Forelimb muscle (tissue), 1 donor: Measurements from ENCODE around the gene ST8SIA5. TPM values are rescaled to one million over a fixed set of nuclear protein-coding genes. Genes with fewer than 3 reads are reported as not detected.

Experiments used
- DNase-seq: peaks from one replicate; pipeline ENCODE4 v3.0.0-alpha.2; 2013; ENCODE audit warnings: low read depth
- polyA plus RNA-seq: library from polyadenylated mRNA; unstranded; fragments of 120-200 nt; gene quantifications from one replicate; pipeline ENCODE4 v1.2.1, GENCODE V29; 2013; ENCODE audit not compliant: insufficient read length

The ST8SIA5 gene
- polyA plus RNA-seq, 1 donor: 7.5 TPM

DNA sequence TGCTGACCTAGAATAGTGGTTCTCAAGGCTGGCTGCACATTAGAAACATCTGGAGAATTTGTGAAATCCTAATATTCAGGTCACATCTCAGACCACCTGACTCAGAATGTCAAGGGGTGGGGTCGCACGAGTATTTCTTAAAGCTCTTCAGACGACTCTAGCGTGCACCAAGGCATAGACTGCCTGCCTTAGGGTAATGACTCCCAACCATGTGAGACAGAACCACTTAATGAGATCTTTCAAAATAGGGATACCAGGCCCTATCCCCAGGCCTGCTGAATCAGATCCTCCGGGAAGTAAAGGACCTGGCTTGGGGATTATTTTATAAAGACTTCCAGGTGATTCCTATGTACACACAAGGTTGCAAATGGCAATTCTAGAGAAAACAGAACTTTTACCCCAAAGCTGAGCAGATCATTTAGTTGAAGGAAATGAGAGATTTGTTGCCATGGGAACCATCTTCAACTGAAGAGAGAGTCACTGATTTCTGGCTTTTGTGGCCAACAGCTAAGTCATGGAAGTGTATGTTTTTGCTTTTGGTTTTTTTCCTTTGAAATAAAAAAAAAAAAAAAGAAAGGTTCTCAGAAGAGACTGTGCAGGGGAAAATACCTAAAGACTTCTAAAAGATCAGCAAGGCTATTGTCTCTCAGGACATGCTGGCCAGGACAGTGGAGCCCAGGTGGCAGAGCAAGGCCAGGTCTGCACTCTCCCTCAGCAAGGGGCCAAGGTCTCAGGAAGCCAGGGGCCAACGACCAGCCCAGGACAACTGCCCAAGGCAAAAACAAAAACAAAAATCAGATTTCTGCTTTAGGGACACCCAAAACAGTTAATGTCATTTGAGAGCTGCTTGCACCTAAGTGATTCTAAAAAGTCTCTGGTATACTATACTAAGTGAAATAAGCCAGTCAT, 84.5 kb downstream of the ST8SIA5 start:
- DNase-seq: no peak

DNA sequence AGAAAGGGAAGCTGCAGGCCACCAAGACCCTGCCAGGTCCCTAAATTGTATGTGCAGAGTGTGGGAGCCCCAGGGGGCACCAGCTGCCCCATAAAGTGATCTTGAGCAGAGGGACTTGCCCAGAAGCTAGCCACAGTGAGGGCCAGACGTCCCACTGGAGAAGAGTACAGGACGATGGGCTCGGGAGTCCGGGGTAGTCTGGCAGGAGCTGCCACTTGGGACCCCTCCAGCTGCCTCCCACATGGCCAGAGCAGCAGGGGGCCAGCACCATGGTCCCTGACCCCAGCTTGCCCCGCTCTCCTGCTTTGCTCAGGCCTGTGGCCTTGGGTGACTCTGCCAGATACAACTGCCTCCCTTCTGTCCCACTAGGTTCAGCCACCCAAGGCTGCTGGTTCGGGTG, 88.2 kb downstream of the ST8SIA5 start:
- DNase-seq: no peak

DNA sequence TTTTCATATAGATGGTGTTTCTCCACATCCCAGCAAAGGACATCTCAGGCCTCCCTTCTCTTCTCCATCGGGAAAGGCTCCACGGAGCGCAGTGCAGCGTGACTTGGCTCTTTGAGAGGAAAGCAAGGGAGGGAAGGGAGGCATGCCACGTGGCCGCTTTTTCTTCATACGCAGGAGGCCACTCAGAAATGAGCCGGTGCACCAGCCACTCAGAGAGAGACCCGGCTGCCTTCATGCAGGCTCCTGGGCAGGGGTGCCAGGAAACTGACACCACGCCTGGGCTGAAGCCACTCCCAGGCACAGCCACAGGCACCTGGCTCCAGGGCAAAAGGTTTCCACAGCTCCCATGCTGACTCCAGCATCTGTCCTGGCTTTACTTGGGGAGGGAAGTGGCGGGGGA, 88.7 kb downstream of the ST8SIA5 start:
- no peak for DNase-seq

DNA sequence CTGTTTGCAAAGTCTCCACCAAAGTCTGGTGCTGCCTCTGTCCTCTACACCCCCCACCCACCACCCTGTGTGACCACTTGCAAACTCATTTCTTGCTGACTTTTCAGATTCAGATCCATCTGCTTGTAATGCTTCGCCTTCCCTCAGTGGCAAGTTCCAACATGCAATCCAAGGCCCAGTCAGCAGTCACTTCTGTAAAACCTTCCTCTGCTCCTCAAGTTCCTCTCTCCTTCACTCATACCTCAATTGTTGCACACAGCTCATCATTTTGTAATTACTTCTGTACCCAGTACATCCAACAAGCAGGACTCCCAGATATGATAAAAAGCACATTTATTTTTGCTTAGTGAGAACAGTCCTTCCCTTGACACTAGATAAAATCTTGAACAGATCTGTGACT, 93.3 kb downstream of the ST8SIA5 start:
- no peak for DNase-seq

DNA sequence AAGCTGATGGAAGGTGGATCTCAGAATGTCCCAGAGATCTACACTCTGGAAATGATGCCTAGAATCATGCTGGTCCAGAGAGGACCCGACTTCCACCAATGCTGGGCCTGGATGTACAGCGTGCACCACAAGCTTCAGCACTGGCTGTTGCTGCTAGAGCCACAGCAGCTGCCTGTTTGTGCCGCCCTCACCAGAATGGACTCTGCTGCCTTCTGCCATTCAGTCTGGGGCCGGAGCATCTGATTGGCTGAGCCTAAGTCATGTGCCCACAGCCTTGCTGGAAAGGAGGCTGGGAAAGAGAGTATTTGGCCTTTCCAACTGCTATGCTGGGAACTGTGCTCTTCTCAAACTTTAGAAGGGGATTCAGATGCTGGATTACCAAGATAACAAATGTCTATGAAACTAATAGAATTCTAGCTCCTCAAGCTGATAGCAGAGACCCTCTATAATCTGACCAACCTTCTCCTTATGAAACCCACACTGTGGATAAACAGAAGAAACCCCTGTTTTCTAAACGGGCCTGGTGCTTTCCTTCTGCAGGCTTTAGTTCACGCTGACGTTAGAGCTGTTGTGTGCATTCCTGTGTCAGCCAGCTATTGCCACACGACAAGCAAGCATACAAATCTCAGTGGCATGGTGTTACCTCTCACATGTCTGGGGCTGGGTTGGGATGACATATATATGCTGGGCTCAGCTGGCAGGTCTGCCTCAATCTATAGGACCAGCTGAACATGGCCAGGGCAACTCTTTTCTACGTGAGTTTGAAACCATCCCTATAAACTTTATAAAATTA, 95.7 kb downstream of the ST8SIA5 start:
- DNase-seq: no peak

DNA sequence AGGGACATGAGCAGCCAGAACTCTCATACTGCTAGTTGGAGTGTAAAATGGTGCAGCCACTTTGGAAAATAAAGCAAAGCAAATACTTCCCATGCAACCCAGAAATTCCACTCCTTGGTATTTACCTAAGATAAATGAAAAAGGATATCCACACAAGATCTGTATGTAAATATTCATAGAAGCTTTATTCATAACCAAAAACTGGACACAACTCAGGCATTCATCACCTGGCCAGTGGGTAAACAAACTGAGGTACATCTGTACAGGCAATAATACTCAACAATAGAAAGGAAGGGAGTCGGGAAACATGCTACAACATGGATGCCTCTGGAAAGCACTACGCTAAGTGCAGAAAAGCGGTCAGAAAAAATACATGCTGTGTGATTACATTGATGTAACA, 97.4 kb downstream of the ST8SIA5 start:
- no peak for DNase-seq

DNA sequence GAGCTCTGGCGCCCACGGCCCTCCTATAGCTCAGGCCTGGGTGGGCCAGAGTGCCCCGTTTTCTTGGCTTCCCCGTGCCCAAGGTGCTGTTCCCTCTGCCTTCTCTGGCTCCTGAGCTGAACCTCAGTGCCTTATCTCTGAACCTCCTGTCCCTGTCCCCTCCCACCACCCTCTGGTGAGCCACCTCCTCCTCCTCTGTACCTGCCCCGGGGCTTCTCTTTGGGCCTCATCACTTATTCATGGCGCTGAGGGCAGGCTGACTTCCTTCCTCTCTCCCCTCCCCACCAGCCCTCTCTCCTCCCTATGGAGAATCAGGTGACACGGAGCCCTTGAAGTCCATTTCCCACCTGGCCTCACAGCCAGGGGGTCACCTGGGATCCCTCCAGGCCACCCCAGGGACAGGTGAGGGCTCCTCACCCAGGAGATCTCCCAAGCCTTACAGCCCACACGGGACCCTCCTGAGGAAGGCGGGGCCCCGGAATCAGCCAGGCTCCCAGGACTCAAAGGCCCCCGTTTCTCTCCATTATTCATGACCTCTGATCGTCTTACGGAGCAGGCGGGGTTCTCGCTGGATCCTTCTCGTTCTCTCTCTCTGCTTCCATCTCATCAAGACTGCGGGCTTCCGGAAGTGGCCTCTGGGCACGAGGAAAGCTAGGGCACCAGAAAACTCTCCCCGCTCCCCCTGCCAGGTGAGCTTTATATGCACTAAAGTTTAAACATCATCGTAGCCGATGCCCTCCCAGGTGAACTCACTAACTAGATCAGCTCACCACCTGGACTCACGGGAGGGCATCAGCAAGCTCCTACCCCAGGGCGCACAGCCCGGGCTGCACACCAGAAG, 99.5 kb downstream of the ST8SIA5 start, which contains the start of gene LOXHD1:
Gene LOXHD1, minus strand, starts transcription at position 106 of the 841 bp plus-strand sequence. CDS start 187 bp downstream, outside the sequence.
- no peak for DNase-seq

DNA sequence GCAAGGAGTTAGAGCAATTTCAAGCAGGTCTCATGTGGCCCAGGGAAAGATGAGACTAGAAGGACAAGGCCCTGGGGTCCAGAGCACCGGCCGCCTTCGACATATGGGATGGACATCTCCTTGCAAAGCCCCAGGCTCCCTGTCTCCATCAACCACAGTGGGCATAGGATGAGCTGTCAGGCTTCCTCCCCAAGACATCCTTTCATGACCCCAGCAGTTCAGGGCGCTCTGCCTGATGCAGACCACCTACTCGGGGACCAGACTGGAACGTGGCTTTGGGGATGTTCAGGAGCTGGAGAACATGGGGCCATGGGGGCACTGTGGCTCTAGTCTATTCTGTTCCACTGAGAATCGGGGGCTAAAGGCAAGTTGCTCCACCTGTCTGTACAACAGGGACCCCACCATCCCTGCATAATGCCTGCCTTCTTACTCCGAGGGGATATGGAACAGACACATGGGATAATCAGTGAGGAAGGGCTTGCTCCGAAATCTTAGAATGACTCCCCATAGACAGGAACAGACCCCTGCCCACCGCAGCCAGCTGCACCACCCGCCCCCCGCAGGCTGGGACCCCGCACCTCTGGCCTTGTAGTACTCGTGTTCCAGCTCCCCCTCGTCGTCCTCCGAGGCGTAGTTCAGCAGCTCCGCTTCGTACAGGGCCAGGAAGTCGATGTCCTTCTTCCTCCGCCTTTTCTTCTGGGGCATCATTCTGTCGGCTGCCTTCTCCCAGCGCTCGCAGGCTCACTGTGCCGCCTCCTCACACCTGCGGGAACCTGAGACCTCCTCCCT, 100.3 kb downstream of the ST8SIA5 start:
- no peak for DNase-seq

DNA sequence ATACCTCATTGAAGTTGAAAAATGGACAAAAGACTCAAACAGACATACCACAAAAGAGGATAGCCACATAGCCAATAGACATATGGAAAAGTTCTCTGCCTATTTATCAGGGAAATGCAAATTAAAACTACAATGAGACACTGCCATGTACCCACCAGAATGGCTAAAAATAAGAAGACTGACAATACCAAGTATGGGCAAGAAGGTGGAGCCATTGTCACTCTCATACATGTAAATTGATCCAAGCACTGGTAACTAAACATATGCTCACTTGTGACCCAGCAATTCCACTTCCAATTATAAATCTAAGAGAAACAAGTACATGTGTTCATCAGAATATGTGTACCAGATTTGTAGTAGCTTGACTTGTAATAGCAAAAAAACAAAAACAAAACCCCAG, 104.5 kb downstream of the ST8SIA5 start:
- no peak for DNase-seq

DNA sequence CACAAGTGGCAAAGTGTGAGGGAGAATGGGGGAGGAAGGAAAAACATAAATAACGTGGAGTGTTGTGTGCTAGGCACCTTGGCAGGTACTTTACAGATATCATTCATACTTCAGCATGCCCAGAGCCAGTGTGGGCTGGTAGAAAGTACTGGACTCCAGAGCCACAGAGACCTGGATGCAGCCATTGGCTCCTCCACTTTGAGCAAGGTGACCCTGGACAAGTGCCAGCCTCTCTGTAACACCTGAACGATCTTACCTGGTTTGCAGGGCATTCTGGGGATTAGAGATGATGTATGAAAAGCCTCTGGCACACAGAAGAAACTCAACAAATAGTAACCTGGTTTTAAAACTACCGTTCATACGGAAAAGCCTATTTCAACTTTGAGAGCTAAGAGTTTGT, 106.2 kb downstream of the ST8SIA5 start:
- no peak for DNase-seq

DNA sequence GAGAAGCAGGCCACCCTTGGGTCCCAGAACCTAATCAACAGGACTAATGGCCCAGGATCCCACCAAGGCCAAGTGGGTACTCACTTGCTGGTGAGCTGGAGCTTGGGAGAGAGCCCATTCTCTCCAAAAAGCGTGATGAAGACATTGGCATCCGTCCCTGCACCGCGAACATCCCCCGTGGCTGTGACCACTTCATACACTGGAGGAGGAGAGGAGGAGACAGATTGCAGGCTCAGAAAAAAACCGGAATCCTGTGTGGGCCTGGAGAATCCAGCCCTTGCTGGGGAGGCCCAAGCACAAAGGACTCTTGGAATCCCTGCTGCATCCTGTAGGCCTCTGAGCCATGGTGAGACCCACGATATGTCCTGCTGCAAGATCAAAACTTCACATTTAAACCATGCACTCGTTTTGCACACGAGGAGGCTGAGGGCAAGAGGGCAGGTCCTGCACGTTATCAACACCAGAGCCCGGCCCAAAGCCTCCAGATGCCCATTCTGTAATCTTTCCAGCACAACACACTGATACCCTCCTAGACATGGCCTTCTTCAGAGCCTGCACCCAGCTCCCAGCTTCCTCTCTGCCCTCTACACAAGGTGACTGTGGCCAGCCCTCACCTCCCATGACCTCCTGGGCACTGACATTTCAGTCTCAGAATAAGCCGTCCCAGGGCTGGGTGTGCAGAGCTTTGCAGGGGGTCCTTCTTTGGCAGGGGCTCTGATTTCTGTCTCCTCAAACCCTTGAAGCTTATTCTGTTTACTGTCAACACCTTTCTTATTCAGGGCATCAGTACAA, 107.6 kb downstream of the ST8SIA5 start:
- DNase-seq: no peak

DNA sequence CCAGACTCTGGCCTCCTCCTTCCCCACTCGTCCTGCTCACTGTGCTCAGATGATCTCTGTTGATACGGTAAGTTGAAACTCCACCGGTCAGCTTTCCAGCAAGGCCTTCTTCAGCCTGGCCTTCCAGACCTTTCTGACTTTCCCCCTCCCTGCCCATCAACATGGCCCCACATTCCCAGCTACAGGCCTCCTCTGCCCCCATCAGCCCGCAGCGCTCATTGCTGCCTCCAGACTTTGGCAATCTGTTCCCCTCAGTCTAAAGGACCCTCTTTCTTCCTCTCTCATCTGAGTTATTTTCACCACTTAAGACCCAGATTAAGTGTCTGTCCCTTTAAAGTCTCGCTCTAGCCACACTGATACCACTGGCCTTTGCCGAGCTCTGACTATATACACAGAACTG, 110.4 kb downstream of the ST8SIA5 start:
- no peak for DNase-seq

DNA sequence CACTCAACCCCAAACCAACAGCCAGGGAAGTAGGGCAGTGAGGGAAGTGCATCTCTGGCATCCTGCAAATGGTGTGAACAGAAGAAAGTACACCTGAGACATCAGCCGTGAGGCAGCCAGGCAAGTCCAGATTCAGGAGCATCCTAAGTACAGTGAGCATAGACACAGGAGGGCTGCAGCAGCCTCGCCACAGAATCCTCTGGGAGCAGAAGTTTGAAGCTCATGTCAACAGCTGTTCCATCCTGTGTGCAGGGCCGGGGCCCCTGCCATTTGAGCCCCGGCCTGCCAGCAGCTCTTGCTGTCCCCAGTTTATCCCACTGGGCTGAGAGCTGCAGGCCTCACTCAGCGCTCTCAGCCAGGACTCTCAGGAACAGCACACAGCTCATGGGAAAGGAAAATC, 114.3 kb downstream of the ST8SIA5 start:
- DNase-seq: no peak

DNA sequence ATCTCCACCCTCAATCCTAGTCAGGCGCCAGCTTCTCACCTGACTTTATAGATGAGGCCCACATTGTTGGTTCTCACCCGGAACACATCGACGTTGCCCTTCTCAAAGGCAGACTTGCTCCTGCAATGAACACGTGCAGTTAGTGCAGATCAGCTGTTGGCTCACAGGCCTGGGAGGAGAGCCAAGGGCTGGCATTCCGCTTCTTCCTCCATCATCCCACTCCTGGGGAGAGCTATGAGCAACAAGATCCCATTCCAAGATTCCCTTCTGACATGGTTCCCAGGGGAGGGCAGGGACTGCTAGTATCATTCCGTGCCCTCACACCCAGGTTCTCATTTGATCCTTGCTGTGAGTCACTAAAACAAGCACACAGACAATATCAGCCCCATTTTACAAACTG, 114.9 kb downstream of the ST8SIA5 start:
- no peak for DNase-seq

DNA sequence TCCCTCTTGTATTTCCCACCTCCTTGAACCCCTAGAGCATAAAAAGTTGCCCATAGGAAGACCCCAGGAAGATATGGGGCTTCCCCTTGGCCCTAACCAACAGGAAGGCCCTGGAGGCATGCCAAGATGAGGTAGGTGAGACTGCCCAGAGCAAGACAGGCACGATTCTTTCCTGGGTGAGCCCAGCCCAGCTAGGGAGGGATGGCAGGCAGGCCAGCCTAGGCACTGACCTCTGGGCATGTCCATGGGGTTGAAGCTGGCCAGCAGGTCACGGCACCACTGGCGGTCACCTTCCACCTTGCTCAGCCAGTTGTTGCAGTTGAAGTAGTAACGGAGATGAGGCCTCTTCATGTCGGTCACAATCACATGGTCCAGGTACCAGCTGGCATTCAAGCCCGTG, 117.5 kb downstream of the ST8SIA5 start:
- DNase-seq: no peak

DNA sequence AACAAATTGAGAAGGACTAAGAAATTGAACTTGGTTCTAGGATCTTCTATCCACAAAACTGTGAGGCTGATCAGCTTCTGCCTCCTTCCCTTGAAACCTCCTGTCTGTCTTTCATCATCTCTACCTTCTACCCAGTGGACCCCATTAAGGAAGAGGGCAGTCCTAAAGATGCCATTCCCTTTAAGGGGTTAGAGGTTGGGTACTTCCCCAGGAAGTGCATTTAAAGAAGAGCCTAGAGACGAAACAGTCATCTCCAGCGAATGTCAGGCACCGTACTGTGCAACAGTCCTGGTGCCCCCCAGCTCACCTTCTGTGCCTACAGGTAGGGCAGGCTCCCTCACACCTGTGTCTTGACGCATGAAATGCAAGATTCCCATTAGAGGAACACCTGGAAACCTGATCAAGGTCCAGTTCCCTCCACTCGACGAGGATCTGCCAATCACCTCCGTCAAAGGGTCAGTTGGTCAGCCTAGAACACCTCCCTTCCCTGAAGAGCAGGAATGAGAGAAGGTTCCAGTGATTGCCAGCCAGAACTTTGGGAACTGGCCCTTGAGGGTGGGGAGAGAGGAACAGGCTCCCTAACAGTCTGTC, 120.7 kb downstream of the ST8SIA5 start:
- no peak for DNase-seq

DNA sequence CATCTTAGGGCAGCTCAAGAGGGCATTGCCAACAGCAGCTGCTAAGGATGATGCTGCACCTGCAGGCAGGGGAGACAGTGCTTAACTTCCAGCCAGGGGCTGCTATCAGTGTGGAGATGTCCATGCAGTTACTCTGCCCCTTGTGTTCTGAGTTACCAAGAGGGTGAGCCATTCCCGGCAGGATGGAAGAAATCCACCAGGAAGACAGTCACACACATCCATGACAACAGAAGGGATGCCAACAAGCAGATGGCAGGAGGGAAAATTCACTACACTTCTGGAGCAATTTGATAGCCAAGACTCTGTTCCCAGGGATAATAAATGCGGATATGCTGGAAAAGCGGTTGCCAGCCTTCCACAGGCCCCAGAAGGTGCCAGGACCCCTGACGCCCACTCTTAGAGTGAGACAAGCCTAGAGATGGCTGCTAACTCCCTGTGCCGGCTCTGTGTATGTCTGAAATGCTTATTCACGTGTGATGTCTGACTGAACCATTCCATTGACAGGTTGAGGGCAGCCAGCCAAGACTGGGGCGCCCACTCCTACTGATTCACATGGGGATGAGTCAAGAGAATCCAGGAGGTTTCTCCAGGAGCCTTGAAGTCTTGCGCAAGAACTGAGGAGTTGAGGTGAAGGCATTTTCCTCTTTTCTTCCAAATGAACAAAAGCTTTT, 124.3 kb downstream of the ST8SIA5 start:
- DNase-seq: no peak

DNA sequence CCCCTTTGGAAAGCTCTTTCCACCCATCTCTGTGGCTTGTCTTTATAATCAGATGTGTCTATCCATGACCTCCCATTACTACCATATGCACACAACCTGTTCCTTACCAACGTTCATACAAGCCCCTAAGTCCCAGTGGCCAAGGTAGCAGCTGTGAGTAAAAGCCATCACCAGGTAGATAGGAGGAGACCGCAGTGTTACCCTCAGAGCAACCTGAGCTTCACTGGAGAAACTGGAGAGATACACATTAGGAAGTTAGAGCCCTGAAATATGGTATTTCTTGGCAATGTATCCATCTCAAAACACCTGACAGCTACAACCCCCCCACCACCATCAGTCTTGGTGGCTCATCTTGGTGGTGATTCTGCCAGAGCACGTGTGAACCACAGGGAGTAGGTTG, 125.9 kb downstream of the ST8SIA5 start:
- no peak for DNase-seq

DNA sequence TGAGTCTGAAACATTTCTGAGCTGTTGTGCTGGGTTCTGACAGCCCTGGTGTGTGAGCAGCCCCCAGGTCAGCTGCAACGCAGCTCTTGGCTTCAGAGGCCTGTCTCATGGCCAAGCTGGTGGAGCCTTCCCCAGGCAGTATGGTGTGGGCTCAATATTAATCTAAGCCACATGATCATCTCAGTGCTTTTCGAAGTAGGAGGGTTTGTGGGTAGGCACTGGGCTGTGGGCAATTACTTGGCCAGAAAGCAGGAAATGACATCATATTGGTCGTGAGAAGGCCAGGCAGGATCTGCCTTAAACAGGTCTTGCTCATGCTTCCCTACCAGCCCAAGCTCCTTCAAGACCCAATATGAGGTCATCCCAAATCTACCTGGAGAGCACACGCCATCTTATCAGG, 126.7 kb downstream of the ST8SIA5 start:
- DNase-seq: no peak
